Adipocyte (in vitro differentiated cells): Measurements from ENCODE around the gene TMEM258.
A peak's percentile ranks its signal among the peaks of the same experiment; 100 is the strongest.

Experiments
- DNase-seq: peaks from one replicate; pipeline ENCODE4 v3.0.0-alpha.2; 2015; ENCODE audit warnings: low read depth
- H3K27me3 ChIP-seq: replicated peaks from 2 replicates; pipeline ENCODE4 v1.7.0; 2013; ENCODE audit warnings: mild to moderate bottlenecking, low read length, moderate library complexity; ENCODE audit not compliant: control insufficient read depth, insufficient read depth
- H3K36me3 ChIP-seq: 2 replicates; pipeline ENCODE4 v1.7.0; 2013; ENCODE audit warnings: low read length, mild to moderate bottlenecking, moderate library complexity; ENCODE audit not compliant: control insufficient read depth, insufficient read depth, severe bottlenecking
- H3K4me1 ChIP-seq: 2 replicates; pipeline ENCODE4 v1.7.0; 2013; ENCODE audit warnings: mild to moderate bottlenecking, low read length, moderate library complexity; ENCODE audit not compliant: control insufficient read depth, insufficient read depth
- H3K4me3 ChIP-seq: 2 replicates; pipeline ENCODE4 v1.7.0; 2013; ENCODE audit warnings: mild to moderate bottlenecking, low read length, moderate library complexity
- H3K9ac ChIP-seq: 2 replicates; pipeline ENCODE4 v1.7.0; 2013; ENCODE audit warnings: mild to moderate bottlenecking, low read length, moderate library complexity
- H3K9me3 ChIP-seq: 2 replicates; pipeline ENCODE4 v1.7.0; 2013; ENCODE audit warnings: mild to moderate bottlenecking, low read length, moderate library complexity; ENCODE audit not compliant: control insufficient read depth

Gene TMEM258

DNA sequence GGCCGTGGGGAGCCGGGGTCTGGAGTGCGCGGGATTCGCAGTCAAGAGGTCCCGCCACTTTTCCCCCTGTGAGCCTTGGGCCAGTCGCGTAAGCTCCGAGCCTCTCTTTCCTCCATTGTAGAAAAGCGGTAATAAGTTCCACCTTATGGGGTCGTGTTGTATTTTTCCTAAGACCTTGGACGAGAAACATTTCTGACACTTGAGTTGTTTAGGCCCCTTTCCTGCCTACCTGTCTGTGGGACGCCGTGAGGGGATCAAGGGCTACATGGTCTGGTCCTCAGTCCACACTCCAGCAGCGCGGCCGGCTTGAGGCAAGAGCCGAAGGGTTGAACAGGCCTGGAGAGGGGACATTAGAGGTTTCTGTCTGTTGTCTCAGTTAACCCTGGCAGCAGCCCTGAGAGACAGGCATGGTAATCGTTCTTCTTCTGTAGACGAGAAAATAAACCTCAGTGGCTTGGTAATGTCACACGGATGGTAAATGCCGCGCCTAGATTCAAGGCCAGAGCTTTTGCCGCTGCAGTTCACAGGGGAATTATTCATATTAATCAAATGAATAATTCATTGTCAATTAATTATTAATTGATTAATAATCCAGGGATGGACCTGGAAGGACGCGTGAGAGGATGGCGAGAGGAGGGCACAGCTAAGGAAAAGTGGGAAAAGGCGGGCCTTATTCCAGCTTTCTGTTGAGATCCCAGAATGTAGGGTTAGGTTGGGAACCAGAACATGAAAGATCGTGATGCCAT is 857 bp upstream of the TMEM258 start:
- DNase-seq, result peak; percentile 35
- Histone ChIP-seq H3K4me3 (peak overlapping the region; percentile 100), H3K9me3 (no peaks in the 10 kb centered on the region), H3K36me3 (peaks cover 23% of the 10 kb centered on the region), H3K9ac (peak overlapping the region; percentile 100), H3K4me1 (peaks cover 18% of the 10 kb centered on the region), H3K27me3 (no peaks in the 10 kb centered on the region)

GRCh38 chr11:61791737-61792309 is 576 bp downstream of the TMEM258 start:
- Histone ChIP-seq H3K9ac (peak overlapping the region; percentile 100), H3K36me3 (peaks cover 37% of the 10 kb centered on the region), H3K4me3 (peak overlapping the region; percentile 100), H3K27me3 (no peaks in the 10 kb centered on the region), H3K9me3 (no peaks in the 10 kb centered on the region), H3K4me1 (peaks cover 18% of the 10 kb centered on the region)
- peak; percentile 97 for DNase-seq

DNA sequence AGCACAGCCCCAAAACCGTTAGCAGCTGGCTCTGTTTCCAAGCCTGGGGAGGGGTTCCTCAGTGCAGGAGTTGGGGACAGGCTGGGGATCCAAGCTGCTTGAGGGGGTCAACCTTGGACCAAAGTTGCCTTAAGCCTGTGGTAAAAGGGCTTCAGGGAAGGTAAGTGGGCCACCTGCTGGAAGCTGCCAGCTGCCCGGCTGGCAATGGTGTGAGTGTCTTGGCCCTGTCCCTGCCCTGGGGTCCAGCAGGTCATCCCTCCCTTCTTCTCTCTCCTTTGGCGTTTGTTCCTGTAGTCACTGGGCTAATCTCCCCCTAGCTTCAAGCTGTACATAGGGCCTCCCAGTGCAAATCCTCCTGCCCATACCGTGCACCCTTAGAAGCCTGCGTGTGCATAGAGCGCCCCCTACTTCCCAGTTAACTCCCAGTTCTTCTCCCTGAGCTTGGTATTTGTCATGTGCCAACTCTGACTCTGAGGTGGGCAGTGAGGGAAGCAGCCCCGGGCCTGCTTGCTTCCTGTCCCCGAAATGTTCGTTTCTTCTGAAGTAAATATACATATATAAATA is 4.4 kb downstream of the TMEM258 start:
- Histone ChIP-seq H3K9ac (no peak overlapping the region), H3K4me3 (no peak overlapping the region), H3K36me3 (peaks cover 39% of the 10 kb centered on the region), H3K27me3 (no peaks in the 10 kb centered on the region), H3K9me3 (no peaks in the 10 kb centered on the region), H3K4me1 (peaks cover 8% of the 10 kb centered on the region)
- DNase-seq, result peak; percentile 16

DNA sequence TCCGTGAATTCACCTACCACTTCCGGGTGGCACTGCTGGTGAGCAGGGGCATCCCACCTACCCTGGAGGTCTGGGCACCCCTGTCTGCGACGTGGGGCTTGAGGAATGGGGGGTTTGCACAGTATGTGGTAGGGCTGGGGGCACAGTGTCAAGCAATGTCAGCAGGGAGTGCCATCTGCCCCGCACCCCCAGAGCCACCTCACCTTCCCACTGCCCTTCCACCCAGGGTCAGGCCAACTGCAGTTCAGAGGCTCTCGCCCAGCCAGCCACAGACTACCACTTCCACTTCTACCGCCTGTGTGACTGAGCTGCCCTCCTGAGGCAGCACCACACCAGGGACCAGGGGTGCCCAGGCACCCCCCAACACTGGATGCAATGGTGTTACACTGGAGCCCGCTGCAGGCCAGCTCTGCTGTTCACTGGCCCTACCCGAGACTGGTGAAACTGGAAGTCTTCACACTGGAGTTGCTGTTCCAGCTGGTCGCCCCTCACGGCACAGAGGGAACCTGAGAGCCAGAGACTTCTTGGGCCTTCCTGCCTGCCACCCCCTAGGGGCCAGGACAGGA is 6.5 kb downstream of the TMEM258 start:
- Histone ChIP-seq H3K36me3 (peaks cover 39% of the 10 kb centered on the region), H3K27me3 (no peaks in the 10 kb centered on the region), H3K4me1 (no peaks in the 10 kb centered on the region), H3K9me3 (no peaks in the 10 kb centered on the region), H3K4me3 (no peak overlapping the region), H3K9ac (no peak overlapping the region)
- DNase-seq, result no peak

DNA sequence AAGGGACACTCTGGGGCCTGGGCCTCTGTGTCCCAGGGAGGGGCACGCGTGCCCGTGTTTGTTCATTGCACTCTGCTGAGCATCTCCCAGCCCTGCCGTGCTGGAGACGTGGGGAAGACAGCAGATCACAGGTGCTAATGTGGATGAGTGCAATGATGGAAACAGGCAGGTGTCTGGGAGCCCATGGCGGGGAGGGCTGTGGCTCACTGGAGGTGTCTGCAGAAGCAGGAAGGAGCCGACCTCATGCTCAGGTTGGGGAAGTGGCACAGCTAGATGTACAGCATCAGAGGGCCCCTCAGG is 7.9 kb downstream of the TMEM258 start:
- Histone ChIP-seq H3K4me3 (no peak overlapping the region), H3K27me3 (no peaks in the 10 kb centered on the region), H3K36me3 (peaks cover 28% of the 10 kb centered on the region)

GRCh38 chr11:61783717-61784505 is 8.5 kb downstream of the TMEM258 start:
- Histone ChIP-seq H3K27me3 (no peaks in the 10 kb centered on the region), H3K9ac (no peak overlapping the region), H3K4me3 (no peak overlapping the region), H3K36me3 (peaks cover 23% of the 10 kb centered on the region), H3K4me1 (no peaks in the 10 kb centered on the region), H3K9me3 (no peaks in the 10 kb centered on the region)
- peak; percentile 11 for DNase-seq

More for the DNA sequence above, 7.9 kb downstream of the TMEM258 start:
- no peaks in the 10 kb centered on the region for H3K4me1 ChIP-seq
- H3K9ac ChIP-seq, result no peak overlapping the region
- no peak for DNase-seq
- H3K9me3 ChIP-seq, result no peaks in the 10 kb centered on the region

DNA sequence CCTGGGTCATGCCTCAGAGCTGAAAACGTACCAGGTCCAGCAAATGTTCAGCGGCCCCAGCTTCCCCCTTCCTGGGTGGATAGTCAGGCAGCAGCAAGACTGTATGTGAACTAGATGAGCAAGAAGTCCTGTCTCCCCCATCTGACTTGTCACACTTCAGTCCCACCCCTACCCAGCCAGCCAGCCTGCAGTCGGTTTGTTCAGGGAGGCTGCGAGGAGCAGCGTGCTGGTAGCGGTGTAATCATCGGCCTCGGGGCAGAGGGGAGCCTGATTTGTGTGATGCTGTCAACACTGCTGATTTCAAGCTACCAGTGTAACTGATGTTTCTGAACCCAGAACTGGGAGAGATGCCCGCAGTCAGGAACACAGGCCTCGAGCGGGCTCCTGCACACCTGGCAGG is 9.6 kb downstream of the TMEM258 start:
- H3K4me3 ChIP-seq, result no peak overlapping the region
- DNase-seq, result no peak
- H3K27me3 ChIP-seq, result peaks cover 8% of the 10 kb centered on the region
- H3K36me3 ChIP-seq, result peaks cover 12% of the 10 kb centered on the region
- no peak overlapping the region for H3K9ac ChIP-seq
- H3K9me3 ChIP-seq, result no peaks in the 10 kb centered on the region
- H3K4me1 ChIP-seq, result no peaks in the 10 kb centered on the region

GRCh38 chr11:61782299-61782698 is 10.1 kb downstream of the TMEM258 start:
- Histone ChIP-seq H3K4me1 (no peaks in the 10 kb centered on the region), H3K27me3 (peaks cover 11% of the 10 kb centered on the region), H3K9me3 (no peaks in the 10 kb centered on the region), H3K4me3 (no peak overlapping the region), H3K9ac (no peak overlapping the region), H3K36me3 (peaks cover 7% of the 10 kb centered on the region)
- no peak for DNase-seq

DNA sequence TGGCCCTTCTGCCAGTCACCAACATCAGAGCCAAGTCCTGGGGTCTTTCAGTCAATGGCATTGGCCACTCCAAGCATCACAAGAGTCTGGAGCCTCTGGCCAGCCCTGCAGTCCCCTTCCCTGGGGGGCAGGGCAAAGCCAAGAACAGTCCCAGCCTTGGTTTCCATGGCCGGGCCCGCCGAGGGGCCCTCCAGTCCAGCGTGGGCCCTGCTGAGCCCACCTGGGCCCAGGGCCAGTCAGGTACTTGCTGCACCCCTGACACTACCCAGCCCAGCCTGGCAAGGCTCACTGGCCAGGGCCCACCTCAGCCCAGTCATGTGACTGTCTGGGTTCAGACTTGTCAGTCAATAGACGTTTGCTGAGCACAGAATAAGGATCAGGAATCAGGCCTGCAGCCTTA is 10.8 kb downstream of the TMEM258 start:
- H3K9me3 ChIP-seq, result no peaks in the 10 kb centered on the region
- peaks cover 17% of the 10 kb centered on the region for H3K27me3 ChIP-seq
- H3K9ac ChIP-seq, result no peak overlapping the region
- DNase-seq, result no peak
- no peaks in the 10 kb centered on the region for H3K4me1 ChIP-seq
- no peaks in the 10 kb centered on the region for H3K36me3 ChIP-seq
- H3K4me3 ChIP-seq, result no peak overlapping the region

DNA sequence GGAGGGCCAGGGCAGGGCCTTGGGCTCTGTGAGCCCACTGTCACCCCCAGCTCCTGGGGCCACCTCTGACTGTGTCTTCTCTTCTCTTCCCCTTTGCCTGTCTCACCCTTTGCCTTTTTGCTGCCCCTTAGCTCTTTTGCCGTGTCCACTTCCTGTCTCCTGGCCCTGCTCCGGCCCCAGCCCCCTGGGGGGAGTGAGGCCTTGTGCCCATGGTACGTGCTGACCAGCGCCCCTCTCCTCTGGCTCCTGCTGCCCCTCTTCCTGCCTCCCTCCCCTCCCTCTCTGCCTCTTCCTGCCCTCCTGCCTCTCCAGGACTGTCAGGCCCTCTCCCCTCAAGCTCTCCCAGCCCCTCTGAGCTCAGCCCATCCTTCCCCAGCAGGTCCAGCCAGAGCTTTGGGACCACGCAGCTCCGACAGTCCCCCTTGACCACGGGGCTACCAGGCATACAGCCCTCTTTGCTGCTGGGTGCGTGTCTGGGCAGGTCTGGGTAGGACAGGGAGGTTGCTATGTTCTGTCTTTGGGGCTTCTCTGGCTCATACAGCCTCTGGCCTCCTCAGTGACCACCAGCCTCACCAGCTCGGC is 11.7 kb downstream of the TMEM258 start:
- no peak for DNase-seq
- H3K9me3 ChIP-seq, result no peaks in the 10 kb centered on the region
- no peak overlapping the region for H3K9ac ChIP-seq
- no peaks in the 10 kb centered on the region for H3K4me1 ChIP-seq
- H3K27me3 ChIP-seq, result peaks cover 24% of the 10 kb centered on the region
- no peaks in the 10 kb centered on the region for H3K36me3 ChIP-seq
- no peak overlapping the region for H3K4me3 ChIP-seq
